HepG2 (cell line): ENCODE data around the gene HILPDA.

Source experiments
- ATF2 ChIP-seq: sonication (generic); formaldehyde crosslinking; IDR thresholded peaks from 2 replicates; pipeline ENCODE4 v1.4.0; 2020; ENCODE audit warnings: missing genetic modification reagents
- CAMTA2 ChIP-seq: sonication (generic); formaldehyde crosslinking; IDR thresholded peaks from 2 replicates; pipeline ENCODE4 v1.4.0; 2020; ENCODE audit warnings: mild to moderate bottlenecking, missing genetic modification reagents, borderline replicate concordance
- KLF13 ChIP-seq: sonication (generic); formaldehyde crosslinking; IDR thresholded peaks from 2 replicates; pipeline ENCODE4 v1.4.0; 2020; ENCODE audit warnings: mild to moderate bottlenecking, missing genetic modification reagents
- TRIM24 ChIP-seq: sonication (generic); formaldehyde crosslinking; IDR thresholded peaks from 2 replicates; pipeline ENCODE4 v1.8.0; 2022; ENCODE audit warnings: mild to moderate bottlenecking, missing genetic modification reagents
- ZNF788 ChIP-seq: sonication (generic); formaldehyde crosslinking; IDR thresholded peaks from 2 replicates; pipeline ENCODE4 v1.5.0; 2020; ENCODE audit warnings: mild to moderate bottlenecking, missing genetic modification reagents, borderline replicate concordance

DNA sequence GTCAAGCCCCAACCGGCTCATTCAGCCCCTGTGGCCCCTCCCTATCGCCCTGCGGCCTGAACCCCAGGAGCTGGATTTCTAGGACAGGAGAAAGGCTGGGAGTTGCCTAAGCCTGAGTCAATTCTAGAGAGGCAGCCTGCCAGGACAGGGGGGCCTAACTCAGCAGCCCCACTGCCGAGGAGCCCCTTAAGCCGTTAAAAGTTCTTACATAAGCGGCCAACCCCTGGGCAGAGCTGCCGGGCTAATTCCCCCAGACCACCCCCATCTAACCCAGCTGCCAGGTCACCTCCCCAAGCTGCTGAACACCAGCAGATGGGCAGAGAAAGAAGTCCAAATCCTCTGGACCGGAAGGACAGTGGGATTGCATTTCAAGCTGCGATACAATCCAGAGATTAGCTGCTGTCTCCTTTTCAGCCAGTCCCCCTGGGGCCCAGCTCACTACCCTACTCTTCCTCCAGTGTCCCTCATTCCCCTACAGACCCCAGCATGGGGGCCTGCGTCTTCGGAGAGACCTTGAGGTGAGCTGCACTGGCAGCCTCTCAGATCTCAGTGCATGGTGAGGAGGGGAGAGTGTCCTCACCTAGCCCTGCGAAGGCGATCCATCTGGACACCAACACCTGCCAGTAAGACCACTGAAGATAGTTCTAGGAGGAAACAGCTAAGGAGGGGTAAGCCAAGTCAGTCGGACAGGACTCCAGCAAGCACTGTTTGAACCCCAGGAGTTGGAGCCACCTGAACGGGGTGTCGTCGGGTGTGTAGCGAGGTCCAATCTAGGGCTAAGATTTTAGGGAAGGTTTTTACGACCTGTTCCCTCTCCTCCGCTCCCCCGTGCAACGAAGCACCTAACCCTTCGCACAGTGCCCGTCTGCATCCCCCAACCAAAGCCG, 46.7 kb upstream of the HILPDA start:
- TF ChIP-seq ZNF788 (no peak), TRIM24 (no peak), KLF13 (CRISPR knock-in tag) (no peak), ATF2 (CRISPR knock-in tag) (no peak), CAMTA2 (CRISPR knock-in tag) (no peak)
